Upper lobe of left lung (tissue), 4 donors: ENCODE measurements around the gene PID1.

ENCODE experiments used
- POLR2A ChIP-seq, 4 donors: fragments of 450-650 bp; IDR thresholded peaks; one replicate each; pipeline ENCODE4 v1.5.1; 2016 to 2017; ENCODE audit warnings: antibody characterized with exemption in 4 of 4, mild to moderate bottlenecking in 2 of 4
- TF ChIP-seq, protein P1 (sequence below), 6 experiments: fragments of 450-650 bp in 4 of 6; fragments of 200-600 bp in 2 of 6; sonication (generic) in 2 of 6; IDR thresholded peaks; one replicate each; pipeline ENCODE4 v1.5.1; 2016 to 2019; ENCODE audit warnings: antibody characterized with exemption in 6 of 6

DNA sequence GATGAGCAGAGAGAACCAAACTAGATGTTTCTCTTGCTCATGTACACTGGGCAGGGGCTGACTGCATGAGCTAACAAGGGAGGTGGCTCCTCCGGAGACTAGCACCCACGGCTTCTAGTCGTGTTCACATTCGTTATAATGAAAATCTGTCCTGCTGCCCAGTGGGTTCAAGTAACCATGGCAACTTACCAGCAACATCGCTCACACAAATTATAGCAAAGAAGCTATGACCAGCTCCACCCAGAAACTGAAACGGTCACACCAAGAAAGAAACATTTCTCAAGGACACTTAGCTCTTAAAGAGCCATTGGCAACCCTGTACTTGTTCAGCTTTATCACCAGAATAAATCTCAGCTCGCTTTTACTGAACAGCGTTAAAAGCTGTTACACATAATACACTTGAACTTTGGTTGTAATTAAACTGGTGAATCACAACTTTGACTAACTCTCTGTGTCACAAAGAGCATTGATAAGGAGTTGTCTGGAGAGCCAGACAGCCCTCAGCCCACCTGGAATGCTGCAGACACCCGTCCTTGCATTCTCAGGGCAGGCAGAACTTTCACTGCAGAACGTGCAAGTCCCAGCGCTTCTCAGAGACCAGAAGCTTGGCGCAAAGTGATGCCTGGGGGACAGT, 141.2 kb downstream of the PID1 start:
- TF ChIP-seq, protein P1, sequence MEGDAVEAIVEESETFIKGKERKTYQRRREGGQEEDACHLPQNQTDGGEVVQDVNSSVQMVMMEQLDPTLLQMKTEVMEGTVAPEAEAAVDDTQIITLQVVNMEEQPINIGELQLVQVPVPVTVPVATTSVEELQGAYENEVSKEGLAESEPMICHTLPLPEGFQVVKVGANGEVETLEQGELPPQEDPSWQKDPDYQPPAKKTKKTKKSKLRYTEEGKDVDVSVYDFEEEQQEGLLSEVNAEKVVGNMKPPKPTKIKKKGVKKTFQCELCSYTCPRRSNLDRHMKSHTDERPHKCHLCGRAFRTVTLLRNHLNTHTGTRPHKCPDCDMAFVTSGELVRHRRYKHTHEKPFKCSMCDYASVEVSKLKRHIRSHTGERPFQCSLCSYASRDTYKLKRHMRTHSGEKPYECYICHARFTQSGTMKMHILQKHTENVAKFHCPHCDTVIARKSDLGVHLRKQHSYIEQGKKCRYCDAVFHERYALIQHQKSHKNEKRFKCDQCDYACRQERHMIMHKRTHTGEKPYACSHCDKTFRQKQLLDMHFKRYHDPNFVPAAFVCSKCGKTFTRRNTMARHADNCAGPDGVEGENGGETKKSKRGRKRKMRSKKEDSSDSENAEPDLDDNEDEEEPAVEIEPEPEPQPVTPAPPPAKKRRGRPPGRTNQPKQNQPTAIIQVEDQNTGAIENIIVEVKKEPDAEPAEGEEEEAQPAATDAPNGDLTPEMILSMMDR (IDR thresholded peaks at IDR 0.05): no peak
- TF ChIP-seq POLR2A (IDR thresholded peaks at IDR 0.05): no peak
